NCI-H774 (cell line): ENCODE data around the gene HOMEZ.
"Not testable (repeated sequence)": the region's sequence is repeated elsewhere in the genome, so short reads cannot be mapped to it uniquely, and the experiment has no call there.

ENCODE experiments used
- DNase-seq: peaks from one replicate; lab custom pipeline; 2025; lab: John Stamatoyannopoulos, UW

Gene HOMEZ

GRCh38 chr14:23286020-23286901 is at the start of gene HOMEZ:
Gene HOMEZ (minus strand): TSS chr14:23286132. CDS start chr14:23285952, 180 bp downstream.
- peak; percentile 98 for DNase-seq

GRCh38 chr14:23335623-23336022 is 49.7 kb upstream of the HOMEZ start:
- no peak for DNase-seq

DNA sequence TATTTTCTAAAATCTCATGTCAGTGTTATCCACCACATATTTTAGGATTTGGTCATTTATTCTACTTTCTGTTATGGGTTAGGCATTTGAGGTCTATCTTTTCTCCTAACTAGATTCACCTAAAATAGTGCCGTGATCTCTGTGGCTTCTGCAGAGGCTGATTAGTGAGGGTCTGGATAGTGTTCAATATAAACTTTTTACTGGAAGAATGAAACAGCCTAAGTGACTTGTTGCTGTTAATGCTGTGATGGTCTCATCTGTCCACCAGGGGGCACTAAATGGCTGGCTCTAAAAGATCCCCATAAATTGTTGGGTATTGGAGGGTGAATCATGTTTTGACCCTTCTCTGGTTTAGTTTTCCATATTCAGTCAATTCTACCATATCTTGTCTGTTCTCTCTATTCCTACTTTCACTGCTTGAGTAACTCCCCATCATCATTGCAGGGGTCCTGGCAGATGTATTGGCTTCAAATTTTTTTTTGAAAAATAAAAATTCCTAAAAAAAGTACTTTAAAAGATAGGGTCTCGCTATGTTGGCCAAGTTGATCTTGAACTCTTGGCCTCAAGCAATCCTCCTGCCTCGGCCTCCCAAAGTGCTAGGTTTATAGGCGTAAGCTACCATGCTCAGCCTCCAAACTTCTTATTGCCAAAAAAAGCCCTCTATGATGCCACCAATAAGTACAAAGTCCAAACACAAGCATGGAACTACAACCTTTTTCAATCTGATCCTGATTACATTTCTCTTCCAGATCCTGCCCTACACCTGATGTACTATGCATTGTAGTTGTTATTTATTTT is 42.2 kb upstream of the HOMEZ start:
- DNase-seq, result peak; percentile 50

DNA sequence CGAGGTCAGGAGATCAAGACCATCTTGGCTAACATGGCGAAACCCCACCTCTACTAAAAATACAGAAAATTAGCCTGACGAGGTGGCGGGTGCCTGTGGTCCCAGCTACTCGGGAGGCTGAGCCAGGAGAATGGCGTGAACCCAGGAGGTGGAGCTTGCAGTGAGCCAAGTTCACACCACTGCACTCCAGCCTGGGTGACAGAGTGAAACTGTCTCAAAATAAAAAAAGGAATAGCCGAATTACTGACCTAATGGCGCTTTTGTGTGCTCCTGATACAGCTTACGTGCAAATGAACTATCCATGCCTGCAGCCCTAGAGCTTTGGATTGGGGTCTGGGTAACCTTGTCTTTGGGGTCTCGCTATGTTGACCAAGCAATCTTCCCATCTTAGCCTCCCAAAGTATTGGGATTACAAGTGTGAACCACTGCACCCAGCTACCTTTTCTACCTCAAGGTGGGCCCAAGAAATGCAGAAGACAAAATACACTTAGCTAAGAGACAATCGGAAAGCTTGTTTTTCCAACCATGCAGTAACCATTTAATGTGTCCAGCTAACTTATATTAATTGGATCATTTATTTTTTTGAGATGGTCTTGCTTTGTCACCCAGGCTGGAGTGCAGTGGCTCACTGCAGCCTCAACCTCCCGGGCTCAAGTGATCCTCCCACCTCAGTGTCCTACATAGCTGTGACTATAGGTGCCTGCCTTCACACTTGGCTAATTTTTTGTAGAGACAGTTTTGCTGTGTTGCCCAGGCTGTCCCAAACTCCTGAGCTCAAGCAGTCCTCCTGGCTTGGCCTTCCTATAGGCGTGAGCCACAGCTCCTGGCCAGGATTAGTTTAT is 40.8 kb upstream of the HOMEZ start:
- DNase-seq, result no peak

GRCh38 chr14:23325746-23326145 is 39.8 kb upstream of the HOMEZ start:
- not testable (repeated sequence) for DNase-seq

- DNase-seq, result no peak
Measured at GRCh38 chr14:23324993-23325392, 39.1 kb upstream of the HOMEZ start.

GRCh38 chr14:23324455-23324846 is 38.5 kb upstream of the HOMEZ start:
- DNase-seq, result no peak

DNA sequence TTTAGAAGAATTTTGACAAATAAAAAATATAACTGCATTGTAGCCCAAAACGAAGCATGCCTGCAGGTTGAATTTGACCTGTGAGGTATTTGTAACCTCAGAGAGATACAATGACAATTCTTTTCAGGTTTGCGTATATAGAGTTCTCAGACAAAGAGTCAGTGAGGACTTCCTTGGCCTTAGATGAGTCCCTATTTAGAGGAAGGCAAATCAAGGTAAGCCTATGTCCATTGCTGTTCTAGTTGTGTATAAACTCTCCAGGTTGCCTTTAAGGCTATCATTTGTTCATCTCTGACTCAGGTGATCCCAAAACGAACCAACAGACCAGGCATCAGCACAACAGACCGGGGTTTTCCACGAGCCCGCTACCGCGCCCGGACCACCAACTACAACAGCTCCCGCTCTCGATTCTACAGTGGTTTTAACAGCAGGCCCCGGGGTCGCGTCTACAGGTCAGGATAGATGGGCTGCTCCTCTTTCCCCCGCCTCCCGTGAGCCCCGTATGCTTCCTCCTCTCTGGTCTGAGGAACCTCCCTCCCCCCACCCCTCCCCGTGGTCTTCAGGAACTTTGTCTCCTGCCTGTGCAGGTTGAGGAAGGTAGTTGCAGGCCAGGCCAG is 38.0 kb upstream of the HOMEZ start:
- no peak for DNase-seq

DNA sequence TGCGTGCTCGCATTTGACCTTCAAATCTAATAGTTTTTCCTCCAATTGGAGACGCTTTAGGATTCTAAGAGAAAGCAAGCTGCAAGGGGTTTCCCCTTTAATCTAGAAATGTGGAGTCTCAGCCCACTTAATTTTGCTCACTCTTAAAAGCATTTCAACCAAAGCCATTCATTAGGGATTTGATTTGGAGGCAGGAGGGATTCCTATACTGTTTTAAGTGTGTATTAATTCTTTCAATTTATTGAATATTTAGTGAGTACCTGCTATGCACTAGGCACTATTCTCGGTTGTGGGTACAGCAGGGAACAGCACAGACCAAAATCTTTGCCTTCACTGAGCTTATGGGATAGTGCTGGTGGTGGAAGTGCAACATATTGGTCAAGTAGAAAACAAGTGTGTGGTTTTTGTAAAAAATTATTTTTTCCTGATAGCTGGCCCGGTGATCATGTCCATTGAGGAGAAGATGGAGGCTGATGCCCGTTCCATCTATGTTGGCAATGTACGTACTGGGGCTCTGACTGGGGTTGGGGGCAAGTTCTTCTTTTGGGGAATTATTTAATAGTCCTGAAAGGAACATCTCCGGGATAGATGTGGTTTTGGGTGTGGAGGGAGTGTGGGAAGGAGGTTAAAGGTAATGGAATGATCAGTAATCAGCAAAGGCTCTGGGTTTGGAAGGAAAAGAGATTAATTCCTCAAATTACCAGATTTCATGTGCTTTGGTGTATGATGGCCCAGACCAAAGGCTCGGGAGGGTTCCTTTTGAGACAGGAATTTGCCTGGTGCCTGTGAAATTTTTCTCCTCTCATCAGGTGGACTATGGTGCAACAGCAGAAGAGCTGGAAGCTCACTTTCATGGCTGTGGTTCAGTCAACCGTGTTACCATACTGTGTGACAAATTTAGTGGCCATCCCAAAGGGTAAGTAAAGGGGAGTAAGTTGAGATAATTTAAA is 36.9 kb upstream of the HOMEZ start:
- no peak for DNase-seq

GRCh38 chr14:23321572-23322547 is 35.9 kb upstream of the HOMEZ start:
- DNase-seq, result peak; percentile 29

- peak; percentile 100 for DNase-seq
Measured at GRCh38 chr14:23320584-23321571, 34.9 kb upstream of the HOMEZ start, which contains the start of gene PABPN1. Gene PABPN1 (plus strand): TSS chr14:23321457. CDS start chr14:23321470, 13 bp downstream.

- DNase-seq, result no peak
Measured at GRCh38 chr14:23319746-23320583, 34.0 kb upstream of the HOMEZ start.

- DNase-seq, result no peak
Measured at GRCh38 chr14:23316300-23316699, 30.4 kb upstream of the HOMEZ start.

DNA sequence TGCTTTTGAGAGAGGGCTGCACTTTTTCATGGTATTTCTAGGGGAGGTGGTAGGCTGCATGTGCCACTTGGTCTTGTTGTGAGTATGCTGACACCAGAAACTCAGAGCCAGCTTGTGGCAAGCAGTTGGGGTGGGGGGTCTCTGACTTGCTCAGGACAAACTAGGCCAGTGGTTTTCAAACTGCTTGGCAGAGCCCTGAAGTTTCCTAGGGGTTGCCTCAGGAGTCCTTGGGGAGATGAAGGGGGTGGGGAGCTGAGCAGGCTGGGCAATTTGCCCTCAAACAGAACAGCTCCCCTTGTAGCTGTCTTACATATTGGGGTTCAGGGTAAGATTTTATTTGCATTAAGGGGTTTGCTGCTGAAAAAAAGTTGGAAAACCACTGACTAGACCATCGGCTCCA is 24.6 kb upstream of the HOMEZ start:
- no peak for DNase-seq

DNA sequence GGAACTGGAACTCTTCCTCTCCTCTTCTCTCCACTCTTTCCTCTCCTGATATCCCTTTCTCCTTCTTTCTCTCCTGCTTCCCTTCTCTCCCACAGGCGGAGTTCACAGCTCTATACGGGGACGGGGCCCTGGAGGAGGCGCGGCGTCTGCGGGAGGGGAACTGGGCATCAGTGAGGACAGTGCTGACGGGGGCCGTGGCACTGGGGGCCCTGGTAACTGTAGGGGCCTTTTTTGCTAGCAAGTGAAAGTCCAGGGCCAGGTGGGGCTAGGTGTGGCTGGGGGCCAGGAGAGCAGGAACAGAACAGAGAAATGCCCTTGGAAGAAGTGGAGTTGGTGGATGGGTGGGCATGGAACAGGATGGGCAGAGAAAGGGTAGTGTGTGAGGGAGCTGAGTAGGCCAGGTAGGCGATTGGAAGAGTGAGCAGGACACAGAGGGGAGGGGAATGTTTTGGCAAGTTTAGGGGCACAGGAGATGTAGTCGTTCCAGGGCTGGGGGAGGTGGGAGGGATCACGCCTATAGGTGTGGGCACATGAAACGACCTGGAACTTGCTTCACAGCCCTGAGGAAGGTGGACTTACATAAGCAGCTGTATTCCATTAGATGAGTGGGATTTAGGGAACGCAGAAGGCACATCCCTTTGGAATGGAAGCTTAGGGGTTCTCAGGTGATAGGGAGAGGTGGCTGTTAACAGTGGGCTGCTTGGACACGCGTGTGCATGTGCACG is 23.0 kb upstream of the HOMEZ start:
- no peak for DNase-seq
